Kidney epithelial cell (primary cell): ENCODE measurements around the gene LNP1. TPM values are rescaled to one million over a fixed set of nuclear protein-coding genes. Genes with fewer than 3 reads are reported as not detected.

Source experiments
- DNase-seq: peaks from one replicate; pipeline ENCODE4 v3.0.0-alpha.2; 2010; ENCODE audit warnings: low read depth
- H3K27me3 ChIP-seq: 2 replicates; pipeline ENCODE4 v1.6.0; 2011; ENCODE audit warnings: low read length; ENCODE audit not compliant: control insufficient read depth, insufficient read depth
- H3K36me3 ChIP-seq: 2 replicates; pipeline ENCODE4 v1.5.1; 2011; ENCODE audit warnings: low read length; ENCODE audit not compliant: control insufficient read depth, insufficient read depth
- H3K4me3 ChIP-seq: 2 replicates; pipeline ENCODE4 v1.5.1; 2011; ENCODE audit warnings: low read depth, mild to moderate bottlenecking, control low read depth, low read length
- total RNA-seq: library from RNA; depleted of rRNA; stranded (reverse); fragments of >200 nt; gene quantifications from 2 replicates; pipeline ENCODE4 v1.2.3, GENCODE V29; 2015
- TF ChIP-seq, protein P1 (sequence below): IDR thresholded peaks from 2 replicates; pipeline ENCODE4 v1.5.1; 2011; ENCODE audit warnings: mild to moderate bottlenecking, moderate library complexity, low read length, control low read depth, inconsistent platforms; ENCODE audit not compliant: insufficient read depth, poor library complexity, severe bottlenecking

LNP1 gene
- total RNA-seq, 1 donor from 2014 or later, result 1.6 TPM

GRCh38 chr3:100480081-100480480, 78.7 kb downstream of the LNP1 start:
- no peak overlapping the region for H3K4me3 ChIP-seq
- no peak for DNase-seq
- TF ChIP-seq, protein P1, sequence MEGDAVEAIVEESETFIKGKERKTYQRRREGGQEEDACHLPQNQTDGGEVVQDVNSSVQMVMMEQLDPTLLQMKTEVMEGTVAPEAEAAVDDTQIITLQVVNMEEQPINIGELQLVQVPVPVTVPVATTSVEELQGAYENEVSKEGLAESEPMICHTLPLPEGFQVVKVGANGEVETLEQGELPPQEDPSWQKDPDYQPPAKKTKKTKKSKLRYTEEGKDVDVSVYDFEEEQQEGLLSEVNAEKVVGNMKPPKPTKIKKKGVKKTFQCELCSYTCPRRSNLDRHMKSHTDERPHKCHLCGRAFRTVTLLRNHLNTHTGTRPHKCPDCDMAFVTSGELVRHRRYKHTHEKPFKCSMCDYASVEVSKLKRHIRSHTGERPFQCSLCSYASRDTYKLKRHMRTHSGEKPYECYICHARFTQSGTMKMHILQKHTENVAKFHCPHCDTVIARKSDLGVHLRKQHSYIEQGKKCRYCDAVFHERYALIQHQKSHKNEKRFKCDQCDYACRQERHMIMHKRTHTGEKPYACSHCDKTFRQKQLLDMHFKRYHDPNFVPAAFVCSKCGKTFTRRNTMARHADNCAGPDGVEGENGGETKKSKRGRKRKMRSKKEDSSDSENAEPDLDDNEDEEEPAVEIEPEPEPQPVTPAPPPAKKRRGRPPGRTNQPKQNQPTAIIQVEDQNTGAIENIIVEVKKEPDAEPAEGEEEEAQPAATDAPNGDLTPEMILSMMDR, result no peak
- no peaks in the 10 kb centered on the region for H3K27me3 ChIP-seq
- H3K36me3 ChIP-seq, result no peaks in the 10 kb centered on the region

DNA sequence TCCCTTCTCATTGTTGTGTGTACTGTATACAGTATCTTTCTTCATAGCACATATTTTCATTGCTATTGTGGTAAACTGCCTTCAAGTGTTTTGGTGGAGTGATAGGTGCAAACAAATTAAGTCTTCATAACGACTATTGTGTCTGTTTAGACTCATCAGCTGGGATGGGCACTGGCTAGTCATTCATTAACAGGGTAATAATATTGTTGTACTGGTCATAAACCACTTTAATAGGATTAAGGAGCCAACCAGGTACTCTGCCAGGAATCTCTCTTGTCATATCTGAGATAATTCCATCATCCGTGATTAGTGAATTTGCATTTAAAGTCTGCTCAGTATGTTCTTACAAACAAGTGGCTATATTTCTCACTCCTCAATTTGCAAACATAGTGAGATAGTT, 80.8 kb downstream of the LNP1 start:
- TF ChIP-seq, protein P1, result no peak
- no peaks in the 10 kb centered on the region for H3K27me3 ChIP-seq
- no peak for DNase-seq
- no peaks in the 10 kb centered on the region for H3K36me3 ChIP-seq
- H3K4me3 ChIP-seq, result no peak overlapping the region

- H3K4me3 ChIP-seq, result no peak overlapping the region
- no peaks in the 10 kb centered on the region for H3K36me3 ChIP-seq
- no peak for DNase-seq
- H3K27me3 ChIP-seq, result no peaks in the 10 kb centered on the region
- TF ChIP-seq, protein P1, result no peak
These were observed 82.2 kb downstream of the LNP1 start for GRCh38 chr3:100483529-100483928.

DNA sequence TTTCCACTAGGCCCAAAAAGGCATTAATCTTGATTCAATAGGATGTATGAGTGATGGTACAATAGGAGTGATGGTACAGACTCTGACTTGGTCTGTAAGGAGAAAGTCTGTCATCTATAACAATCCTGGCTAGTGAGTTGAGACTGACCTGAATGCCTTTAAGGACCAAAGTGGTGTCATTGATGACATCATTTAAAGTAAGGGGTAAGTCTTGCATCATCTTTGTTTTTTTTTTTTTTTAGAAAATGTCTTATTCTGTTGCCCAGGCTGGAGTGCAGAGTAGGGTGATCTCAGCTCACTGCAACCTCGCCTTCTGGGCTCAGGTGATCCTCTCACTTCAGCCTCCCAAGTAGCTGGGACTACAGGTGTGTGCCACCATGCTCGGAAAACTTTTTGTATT, 85.5 kb downstream of the LNP1 start:
- TF ChIP-seq, protein P1, result no peak
- no peak for DNase-seq
- no peaks in the 10 kb centered on the region for H3K27me3 ChIP-seq

DNA sequence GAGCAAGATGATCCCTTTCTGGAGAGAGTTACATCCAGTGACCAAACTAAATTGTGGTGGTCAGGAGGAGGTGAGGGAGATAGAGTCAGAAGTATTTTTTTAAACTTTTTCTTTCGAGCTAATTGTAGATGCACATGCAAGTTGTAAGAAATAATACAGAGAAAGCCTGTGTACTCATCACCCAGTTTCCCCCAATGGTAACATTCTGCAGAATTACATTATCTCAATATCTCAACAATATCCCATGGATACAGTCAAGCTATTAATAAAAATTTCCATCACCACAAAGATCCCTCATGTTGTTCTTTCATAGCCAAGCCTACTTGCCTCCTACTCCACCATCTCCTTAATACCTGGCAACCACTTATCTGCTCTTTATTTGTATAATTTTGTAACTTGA, 87.8 kb downstream of the LNP1 start:
- TF ChIP-seq, protein P1, result no peak
- Histone ChIP-seq H3K27me3 (no peaks in the 10 kb centered on the region), H3K4me3 (no peak overlapping the region), H3K36me3 (no peaks in the 10 kb centered on the region)
- DNase-seq, result no peak

More for the DNA sequence above, 85.5 kb downstream of the LNP1 start:
- Histone ChIP-seq H3K36me3 (no peaks in the 10 kb centered on the region), H3K4me3 (no peak overlapping the region)
